Measurements from ENCODE around the gene PARL.

- no peak for TF ChIP-seq CTCF (IDR thresholded peaks at IDR 0.05)
- no peak for TF ChIP-seq POLR2A (IDR thresholded peaks at IDR 0.05)
- TF ChIP-seq EP300 (IDR thresholded peaks at IDR 0.05): no peak
These were observed 68.7 kb downstream of the PARL start for GRCh38 chr3:183815951-183816475.

Data from tibial nerve (tissue), 4 donors.